Stimulated activated CD4-positive, alpha-beta T cell treated with anti-CD3 and anti-CD28 coated beads, Interleukin-4, amount 100 ng/mL, for 4 hours (primary cell): Measurements from ENCODE around the gene TMEM132E.

Source experiments
- DNase-seq, 2 experiments: peaks; one replicate each; pipeline ENCODE4 v3.0.0-alpha.2; 2020

Gene TMEM132E

DNA sequence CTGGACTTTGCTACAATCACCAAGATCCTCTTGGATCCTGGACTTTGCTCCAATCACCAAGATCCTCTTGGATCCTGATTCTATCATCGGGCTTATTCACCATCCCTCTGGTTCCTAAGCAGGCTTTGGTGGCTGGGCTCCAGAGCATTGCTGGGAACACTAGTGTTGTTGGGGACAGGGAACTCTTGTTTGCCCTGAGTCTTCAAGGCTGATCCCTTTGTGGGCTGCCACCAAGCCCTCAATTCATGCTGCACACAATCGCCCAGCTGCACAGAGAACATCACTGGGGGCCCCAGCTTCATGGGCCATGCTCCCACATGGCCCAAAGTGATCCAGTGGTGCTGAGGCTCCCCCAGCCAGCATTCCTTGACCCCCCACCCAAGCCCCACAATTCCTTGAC is 88.3 kb downstream of the TMEM132E start:
- no peak for DNase-seq

DNA sequence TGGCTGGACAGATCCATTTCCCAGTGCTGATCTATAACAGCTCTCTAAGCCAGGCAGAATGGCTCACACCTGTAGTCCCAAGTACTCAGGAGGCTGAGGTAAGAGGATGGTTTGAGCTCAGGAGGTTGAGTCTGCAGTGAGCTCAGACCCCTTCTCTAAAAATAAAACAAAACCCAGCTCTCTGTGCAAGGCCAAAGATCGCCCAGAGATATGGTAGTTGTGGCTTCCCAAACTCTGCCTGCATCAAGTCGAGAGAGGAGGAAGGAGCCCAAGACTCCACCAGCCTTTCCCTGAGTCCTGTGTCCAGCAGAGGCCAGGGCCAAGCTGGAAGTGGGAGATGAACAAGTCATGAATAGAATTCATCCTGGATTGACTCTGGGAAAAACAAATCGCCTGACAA is 88.8 kb downstream of the TMEM132E start:
- no peak for DNase-seq

DNA sequence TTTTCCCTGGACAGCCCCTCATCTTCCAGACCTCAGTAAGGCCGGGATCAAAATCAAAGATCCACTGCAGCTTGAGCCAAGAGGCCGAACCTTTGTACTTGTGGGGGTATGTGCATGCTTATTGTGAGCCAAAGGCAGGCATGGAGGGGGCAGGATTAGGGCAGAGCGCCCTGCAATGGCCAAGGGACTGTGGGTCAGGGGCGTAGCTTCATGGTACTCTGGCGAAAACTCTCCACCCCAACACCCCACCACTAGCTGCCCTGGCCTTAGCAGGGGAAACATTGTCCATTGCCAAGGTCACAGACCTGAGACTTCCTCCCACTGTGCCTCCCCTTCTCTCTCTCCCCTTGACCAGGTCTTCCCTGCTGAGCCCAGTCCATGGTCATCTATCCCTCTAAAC is 90.1 kb downstream of the TMEM132E start:
- no peak for DNase-seq

DNA sequence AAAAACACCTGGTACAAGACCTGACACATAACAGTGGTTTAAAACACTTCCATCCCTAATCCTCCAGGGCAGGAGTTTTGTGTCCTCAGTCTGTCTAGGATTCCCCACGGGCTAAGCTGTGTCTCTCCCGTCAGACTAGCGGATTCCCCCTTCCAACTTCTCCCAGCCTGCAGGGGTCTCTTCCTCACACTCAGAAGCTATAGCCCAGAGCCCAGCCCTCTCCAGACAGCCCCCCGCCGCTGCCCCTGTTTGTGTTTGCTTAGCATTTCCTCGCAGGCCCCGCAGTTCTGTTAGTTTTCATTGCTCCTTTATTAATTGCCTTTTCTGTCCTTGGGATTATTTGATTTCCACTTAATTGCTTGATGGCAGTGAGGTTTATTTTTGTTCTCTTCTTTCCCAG is 91.2 kb downstream of the TMEM132E start:
- no peak for DNase-seq

DNA sequence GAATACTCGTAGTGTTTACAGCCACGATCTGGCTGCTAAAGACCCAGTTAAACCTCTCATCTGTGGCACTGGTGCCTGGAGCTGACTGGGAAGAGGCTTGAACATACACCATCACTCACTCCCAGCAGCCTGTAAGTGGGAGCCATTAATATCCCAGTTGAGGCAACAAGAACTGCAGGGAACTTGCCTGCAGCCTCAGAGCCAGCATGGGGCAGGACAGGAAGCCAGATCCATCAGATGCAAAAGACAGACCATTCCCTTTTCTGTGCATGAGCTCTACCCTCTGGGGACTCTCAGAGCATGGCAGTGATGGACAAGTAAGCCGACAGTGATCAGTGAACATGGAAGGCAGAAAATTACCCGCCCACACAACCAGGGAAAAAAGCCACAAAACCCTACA is 91.8 kb downstream of the TMEM132E start:
- no peak for DNase-seq

DNA sequence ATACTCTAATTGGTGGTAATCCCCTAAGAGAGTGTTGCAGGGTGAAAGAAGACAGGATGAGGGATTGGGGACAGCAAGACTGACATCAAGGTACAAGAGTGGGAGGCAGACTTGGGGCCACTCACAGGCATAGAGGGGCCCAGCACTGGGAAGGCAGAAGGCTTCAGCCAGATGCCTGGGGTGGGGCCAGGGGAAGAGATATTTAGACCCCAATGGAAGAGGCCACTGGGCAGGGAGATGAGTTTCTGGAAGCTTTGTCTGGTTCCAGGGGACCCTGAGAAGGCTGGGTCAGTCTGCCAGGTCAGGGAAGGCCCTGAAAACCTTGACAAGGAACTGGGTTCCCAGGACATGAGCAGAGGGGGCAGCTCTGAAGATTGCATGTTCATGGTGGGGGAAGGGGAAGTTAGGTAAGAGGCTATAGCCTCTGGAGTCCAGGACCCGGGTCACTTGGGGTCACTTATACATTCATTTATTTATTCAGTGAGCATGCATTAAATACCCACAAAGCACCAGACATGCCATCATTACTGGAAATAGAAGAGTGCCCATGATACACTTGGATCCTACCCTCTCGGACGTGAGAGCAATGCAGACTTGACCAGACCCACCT is 92.9 kb downstream of the TMEM132E start:
- no peak for DNase-seq

DNA sequence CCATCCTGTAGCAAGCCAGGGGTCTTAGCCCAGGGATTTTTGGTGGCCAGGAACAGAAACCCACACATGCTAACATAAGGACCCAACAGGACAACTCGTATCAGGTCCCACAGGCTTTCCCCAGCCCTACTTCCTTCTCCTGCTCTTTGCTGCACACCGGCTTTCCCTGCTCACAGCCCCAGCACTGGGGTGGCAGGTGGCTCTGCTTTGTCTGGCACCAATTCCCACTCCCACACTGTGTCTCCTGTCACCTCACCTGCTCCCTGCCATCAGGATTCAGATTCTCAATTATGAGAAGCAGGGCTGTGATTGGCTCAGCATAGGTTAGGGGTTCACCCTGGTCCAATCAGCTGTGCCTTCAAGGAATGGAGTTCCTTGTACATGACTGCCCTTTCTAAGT is 94.1 kb downstream of the TMEM132E start:
- DNase-seq = no peak

DNA sequence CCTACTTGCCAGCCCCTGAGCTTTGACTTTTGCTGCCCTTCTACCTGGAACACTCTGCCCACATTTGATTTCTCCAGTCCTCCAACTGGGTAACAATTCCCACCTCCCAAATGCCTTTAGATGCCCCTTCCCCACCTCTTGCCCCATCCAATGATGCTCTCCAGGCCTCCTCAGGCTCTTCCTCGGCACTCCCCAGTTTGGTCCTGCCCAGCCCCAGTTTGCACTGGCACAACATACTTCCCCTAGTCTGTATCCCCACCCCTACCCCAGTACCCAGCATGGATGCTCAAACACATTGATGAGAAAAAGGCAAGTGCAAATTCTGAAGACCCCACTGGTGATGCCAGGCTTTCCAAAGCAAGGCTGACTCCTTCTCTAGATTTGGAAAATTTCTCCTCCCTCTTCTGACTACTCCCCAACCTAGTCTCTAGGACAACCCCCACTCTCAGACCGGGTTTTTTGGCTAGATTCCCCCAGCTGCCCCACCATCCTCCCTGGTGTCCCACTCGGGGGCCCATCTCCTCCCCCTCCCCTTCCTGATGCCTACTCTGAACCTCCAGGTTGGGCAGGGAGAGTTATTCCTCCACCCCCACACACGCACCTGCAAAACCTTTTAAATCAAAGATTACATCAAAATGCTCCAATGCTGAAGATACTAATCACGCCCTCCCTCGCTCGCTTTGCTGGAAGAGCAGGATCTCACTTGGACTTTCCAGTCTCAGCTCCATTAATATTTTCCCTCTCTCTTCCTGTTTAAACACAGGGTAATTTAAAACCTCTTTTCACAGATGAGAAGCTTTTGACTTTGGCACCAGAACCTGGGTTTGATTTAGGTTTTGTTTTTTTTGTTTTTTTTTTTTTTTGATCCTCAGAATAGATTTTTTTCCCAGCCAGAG is 94.9 kb downstream of the TMEM132E start:
- DNase-seq = no peak

DNA sequence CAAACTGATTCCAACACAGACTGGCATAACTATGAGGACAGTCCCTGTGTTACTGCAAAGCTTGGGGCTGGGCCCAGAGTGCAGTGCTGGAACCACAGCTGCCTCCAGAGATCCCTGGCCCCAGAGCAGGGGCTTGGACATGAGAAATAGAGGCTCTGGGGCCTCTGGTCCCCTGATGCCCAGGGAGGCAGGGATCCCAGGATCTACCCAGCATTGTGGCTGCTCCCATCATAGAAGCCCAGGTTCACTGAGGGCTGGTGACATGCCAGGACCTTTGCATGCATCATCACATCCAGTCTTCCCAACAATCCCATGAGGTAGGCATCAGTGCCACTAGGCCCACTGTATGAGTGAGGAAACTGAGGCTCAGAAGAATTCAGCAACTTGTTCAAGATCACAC is 95.8 kb downstream of the TMEM132E start:
- DNase-seq = no peak

DNA sequence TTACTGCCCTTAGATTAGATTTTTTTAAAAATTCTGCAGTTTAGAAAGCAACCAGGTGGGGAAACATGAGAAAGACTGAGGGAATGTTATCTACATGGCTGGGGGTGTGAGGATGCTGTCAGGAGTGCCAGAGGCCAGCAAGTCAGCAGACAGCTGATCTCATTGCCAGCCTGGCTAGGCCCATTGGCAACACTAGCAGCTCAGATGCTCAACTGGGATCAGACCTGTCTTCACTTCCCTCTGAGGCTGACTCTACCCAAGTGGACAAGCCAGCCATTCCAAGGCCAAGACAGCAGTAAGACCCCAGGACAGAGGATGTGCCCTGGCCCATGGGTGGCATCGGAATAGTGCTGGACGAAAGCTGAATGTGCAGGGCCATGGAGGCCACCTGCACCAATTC is 96.2 kb downstream of the TMEM132E start:
- no peak for DNase-seq

DNA sequence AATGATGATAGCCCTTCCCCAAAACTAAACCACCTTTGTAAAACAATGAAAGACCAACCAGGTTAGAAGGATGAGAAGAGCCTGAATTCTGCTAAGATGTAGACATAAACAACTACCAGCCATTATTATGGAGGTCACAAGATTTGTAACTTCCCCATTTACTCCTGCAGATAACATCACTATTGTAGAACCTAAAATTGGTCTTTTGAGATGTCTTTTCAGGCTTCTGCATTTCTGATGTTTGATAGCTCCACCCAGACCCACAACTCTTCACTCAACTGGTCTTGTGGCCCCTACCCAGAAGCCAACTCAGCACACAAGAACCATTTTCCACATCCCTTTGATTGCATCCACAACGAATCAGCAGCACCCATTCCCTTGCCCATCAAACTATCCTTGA is 100.8 kb downstream of the TMEM132E start:
- DNase-seq = no peak

DNA sequence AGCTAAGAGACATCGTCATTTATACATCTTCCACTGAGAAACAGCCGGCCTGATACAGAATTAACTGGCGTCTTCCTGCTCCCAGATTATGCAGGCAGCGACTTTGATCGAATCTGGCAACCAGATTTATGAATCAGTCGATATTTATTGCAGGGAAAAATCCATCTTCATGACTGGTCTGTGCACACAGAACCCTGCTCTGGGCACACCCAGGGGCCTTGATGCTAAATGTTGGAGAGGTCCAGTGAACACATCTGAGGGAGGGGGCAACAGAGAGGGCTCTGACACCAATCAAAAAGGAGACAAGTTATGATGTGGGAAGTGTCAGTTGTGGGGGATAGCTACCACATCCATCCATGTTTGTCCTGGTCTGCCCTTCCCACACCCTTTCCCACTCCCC is 102.9 kb downstream of the TMEM132E start:
- no peak for DNase-seq

DNA sequence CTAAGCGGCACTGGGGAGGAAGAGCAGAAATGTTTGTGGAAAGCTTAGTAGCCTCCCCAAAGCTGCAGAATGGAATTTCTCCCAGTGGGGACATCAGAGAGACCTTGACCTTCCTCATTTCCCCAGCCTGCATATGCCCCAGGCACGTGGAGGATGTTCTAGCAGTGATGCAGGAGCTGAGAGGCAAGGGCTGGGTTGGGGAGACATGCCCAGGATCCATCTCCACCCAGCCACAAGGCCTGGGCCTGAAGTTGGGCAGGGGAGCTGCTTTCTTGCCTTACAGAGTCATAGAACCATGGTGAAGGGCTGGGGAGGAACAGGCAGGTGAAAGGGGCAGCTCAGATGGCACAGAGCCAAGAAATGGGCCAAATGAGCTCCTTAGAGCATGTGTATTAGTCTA is 104.0 kb downstream of the TMEM132E start:
- DNase-seq = no peak
